Measurements from ENCODE around the gene RPIA.

DNA sequence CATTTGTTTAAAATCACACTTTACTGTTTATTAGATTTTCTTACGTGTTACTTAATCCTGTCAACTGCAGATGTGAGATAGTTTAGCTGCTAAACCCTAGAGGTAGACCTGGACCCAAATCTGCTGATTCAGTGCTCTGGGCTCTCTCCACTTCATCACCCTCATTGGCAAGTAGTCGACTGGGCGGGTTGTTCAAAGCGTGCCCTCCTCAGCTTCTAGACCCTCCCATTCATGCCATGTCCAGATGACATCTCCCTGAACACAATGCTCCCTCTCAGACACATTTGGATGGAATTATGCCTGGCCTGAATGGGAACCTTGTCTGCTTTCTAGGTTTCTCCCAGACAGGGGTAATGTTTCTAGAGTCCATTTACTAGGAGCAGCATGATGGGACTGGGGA lies 43.7 kb downstream of the RPIA start:
- TF ChIP-seq, protein P1, sequence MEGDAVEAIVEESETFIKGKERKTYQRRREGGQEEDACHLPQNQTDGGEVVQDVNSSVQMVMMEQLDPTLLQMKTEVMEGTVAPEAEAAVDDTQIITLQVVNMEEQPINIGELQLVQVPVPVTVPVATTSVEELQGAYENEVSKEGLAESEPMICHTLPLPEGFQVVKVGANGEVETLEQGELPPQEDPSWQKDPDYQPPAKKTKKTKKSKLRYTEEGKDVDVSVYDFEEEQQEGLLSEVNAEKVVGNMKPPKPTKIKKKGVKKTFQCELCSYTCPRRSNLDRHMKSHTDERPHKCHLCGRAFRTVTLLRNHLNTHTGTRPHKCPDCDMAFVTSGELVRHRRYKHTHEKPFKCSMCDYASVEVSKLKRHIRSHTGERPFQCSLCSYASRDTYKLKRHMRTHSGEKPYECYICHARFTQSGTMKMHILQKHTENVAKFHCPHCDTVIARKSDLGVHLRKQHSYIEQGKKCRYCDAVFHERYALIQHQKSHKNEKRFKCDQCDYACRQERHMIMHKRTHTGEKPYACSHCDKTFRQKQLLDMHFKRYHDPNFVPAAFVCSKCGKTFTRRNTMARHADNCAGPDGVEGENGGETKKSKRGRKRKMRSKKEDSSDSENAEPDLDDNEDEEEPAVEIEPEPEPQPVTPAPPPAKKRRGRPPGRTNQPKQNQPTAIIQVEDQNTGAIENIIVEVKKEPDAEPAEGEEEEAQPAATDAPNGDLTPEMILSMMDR (conservative IDR thresholded peaks at IDR 0.05 in 1 of 2, IDR thresholded peaks at IDR 0.05 in 1 of 2; ENCODE audit: low read depth in 1 of 2, low read length in 2 of 2), result no peak
- TF ChIP-seq EZH2 (IDR thresholded peaks at IDR 0.05; ENCODE audit: low read length, missing control alignments), result no peak
